Measurements from ENCODE around the gene ADCYAP1.

The ADCYAP1 gene

DNA sequence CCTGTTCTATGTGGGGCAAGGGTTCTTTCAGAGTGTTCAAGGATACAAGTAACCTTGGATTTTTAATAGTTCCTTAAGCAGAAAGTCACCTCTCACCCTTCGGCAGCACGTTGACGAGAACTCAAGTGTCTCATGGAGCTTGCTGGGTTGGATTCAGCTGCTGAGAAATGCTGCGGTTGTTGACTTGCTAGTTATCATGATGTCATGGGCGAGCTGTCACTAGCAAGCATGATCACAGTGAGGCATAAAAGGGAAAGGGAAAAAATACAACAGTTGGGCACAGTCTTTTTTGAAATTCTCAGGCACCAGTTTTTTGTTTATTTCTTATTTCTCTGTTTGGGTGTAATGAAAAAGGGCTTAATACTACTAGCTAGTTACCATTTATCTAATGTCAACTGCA is 53.2 kb downstream of the ADCYAP1 start:
- Histone ChIP-seq H3K9ac (ENCODE audit: low read length) (no peak overlapping the region), H3K27ac (ENCODE audit: low read depth, low read length) (no peak overlapping the region), H3K4me2 (ENCODE audit: low read depth, low read length, poor library complexity, severe bottlenecking) (no peak overlapping the region), H3K9me3 (ENCODE audit: insufficient read depth, low read length) (no peaks in the 10 kb centered on the region), H3K36me3 (ENCODE audit: low read length) (no peaks in the 10 kb centered on the region), H3K79me2 (ENCODE audit: insufficient read depth, low read length) (no peaks in the 10 kb centered on the region), H2AFZ (ENCODE audit: low read depth, low read length, severe bottlenecking) (no peak overlapping the region), H4K20me1 (ENCODE audit: low read depth, low read length) (no peaks in the 10 kb centered on the region), H3F3A (ENCODE audit: insufficient read depth) (no peaks in the 10 kb centered on the region), H3K4me3 (ENCODE audit: insufficient read depth, low read length, poor library complexity, severe bottlenecking) (no peak overlapping the region), H3K27me3 (ENCODE audit: low read length) (no peaks in the 10 kb centered on the region), H3K9me2 (replicated peaks; ENCODE audit: insufficient read depth, low read length) (no peaks in the 10 kb centered on the region)
- TF ChIP-seq CTCF (IDR thresholded peaks at IDR 0.05; ENCODE audit: insufficient read depth, low read length, poor library complexity, severe bottlenecking) (no peak), EZH2phosphoT487 (conservative IDR thresholded peaks at IDR 0.05; ENCODE audit: low read length) (no peak)

DNA sequence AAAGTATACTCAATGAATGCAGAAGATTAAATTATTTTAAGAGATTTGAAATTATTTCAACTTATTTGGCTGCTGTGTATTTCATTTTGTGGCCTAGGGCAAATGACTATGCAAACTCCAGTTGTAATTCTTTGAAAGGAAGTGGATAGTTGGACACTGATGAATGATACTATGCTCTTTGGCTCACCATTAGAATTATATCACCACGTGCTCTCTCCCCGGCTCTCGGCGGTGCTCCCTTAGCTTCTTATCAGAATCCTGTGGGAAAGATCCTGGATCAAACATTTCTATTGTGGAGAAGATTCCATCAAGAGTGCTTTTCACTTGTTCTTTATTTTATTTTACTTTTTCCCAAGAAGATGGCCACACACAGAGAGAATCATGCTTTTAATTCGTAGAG is 55.2 kb downstream of the ADCYAP1 start:
- Histone ChIP-seq H4K20me1 (ENCODE audit: low read depth, low read length) (no peaks in the 10 kb centered on the region), H3K27me3 (ENCODE audit: low read length) (no peaks in the 10 kb centered on the region), H3K9ac (ENCODE audit: low read length) (no peak overlapping the region), H3K9me2 (replicated peaks; ENCODE audit: insufficient read depth, low read length) (no peaks in the 10 kb centered on the region), H3K4me2 (ENCODE audit: low read depth, low read length, poor library complexity, severe bottlenecking) (no peak overlapping the region), H3K27ac (ENCODE audit: low read depth, low read length) (no peak overlapping the region), H3F3A (ENCODE audit: insufficient read depth) (no peaks in the 10 kb centered on the region), H3K4me3 (ENCODE audit: insufficient read depth, low read length, poor library complexity, severe bottlenecking) (no peak overlapping the region), H2AFZ (ENCODE audit: low read depth, low read length, severe bottlenecking) (no peak overlapping the region), H3K9me3 (ENCODE audit: insufficient read depth, low read length) (no peaks in the 10 kb centered on the region), H3K36me3 (ENCODE audit: low read length) (no peaks in the 10 kb centered on the region), H3K79me2 (ENCODE audit: insufficient read depth, low read length) (no peaks in the 10 kb centered on the region)
- TF ChIP-seq CTCF (IDR thresholded peaks at IDR 0.05; ENCODE audit: insufficient read depth, low read length, poor library complexity, severe bottlenecking) (no peak), EZH2phosphoT487 (conservative IDR thresholded peaks at IDR 0.05; ENCODE audit: low read length) (no peak)
